ENCODE results near the gene POTEJ. TPM values are rescaled to one million over a fixed set of nuclear protein-coding genes. Genes with fewer than 3 reads are reported as not detected.
"Not testable (repeated sequence)": the region's sequence is repeated elsewhere in the genome, so short reads cannot be mapped to it uniquely, and the experiment has no call there.

POTEJ gene
- polyA plus RNA-seq, 10 donors = 0.05 to 0.18 (median 0.12) TPM; not detected in 7

DNA sequence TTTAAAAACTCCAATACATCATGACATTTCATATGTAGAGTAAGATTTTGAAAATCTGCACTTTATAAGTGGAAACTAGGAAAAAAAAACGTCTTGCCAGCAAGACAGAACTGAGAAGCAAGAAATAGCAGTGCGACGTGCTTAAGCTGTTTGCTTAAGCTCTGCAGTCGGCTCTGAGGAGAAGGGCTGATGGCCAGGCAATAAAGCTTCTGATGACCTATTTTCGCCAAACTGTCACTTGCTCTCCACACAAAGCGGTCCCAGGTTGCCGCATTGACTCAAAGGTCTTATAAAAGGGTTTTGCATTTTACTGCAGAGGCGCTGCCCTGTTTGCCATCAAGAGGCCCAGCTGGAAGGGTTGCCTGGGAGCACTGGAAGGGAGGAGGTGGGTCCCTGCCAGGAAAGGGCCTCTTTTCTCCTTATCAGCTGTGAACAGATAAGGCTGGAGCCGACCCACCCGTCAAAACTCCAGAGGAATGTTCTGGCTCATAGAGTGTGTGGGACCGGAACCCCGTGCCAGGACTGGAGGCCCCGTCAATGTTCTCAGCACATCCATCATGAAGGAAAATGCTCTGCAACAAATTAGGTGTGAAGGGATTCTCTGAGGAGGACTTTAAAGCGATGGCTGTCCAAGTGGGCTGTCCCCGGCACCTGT is 9.5 kb upstream of the POTEJ start:
- not testable (repeated sequence) for DNase-seq

DNA sequence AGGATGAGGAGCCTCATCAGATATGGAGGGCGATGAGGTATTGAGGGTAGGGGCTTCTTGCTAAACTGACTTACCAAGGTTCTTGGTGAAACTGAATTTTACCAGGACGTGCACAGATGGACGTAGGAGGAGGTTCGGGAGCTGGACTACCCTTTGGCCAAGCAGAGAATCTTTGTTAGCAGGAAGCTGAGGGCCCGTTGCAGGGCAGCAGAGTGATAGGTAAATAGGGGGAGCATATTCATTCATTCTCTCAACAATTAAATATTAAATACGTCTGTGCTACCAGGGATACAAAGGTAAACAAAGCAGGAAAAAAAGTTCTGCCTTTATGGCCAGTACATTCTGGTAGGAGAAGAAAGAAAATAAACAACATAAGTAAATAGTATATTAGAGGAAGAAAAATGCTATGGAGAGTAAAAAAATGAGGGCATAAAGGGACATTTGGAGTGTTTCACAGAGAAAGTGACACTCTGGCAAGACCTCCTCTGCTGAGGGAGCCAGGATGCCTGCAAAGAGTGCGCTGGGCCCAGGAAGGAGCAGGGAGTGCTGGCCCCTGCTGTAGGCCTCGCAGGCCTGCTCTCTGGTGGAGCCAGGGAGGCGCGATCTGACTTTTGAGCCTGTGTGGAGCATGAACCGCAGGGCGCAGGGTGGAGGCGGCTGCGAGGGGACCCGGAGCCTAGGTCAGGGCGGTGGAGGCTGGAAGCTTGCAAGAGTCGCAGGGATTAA is 2.8 kb upstream of the POTEJ start:
- not testable (repeated sequence) for DNase-seq

DNA sequence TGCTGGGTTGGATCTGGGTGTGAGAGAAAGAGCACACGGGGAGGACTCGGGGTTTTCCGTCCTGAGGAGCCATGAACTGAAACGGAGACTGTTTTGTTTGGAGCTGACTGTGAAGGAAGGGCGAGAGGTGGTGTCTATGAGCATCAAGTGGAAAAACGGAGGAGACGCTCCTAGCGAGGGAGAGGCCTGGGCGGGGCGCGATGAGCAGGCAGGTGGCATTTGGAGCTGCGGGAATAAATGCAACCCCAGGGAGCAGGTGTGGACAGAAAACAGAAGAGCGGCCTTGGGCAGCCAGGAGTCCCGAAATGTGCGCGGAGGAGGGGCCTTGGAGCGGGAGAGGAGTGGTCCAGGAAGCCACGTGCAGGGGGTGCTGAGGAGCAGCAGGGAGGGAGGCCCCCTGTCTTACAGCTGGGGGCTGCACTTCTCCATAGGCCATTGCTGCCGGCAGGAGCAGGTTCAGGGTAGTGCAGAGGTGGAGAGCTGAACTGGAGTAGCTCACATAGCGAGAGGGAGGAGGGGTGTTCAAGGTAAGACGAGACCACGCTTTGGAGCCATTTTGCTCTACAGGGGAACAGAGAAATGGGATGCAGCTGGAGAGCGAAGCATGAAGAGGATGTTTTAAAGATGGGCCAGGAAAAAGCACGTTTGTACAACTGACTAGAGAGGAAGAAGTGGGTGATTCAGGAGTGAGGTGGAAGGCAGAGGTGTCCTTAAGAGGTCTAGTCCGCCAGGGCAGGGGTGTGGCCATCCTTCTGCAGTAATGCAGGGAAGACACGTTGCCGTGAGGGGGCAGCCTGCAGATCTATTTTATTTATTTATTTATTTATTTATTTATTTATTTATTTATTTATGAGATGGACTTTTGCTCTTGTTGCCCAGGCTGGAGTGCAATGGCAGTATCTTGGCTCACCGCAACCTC is 2.0 kb upstream of the POTEJ start:
- DNase-seq = not testable (repeated sequence)

DNA sequence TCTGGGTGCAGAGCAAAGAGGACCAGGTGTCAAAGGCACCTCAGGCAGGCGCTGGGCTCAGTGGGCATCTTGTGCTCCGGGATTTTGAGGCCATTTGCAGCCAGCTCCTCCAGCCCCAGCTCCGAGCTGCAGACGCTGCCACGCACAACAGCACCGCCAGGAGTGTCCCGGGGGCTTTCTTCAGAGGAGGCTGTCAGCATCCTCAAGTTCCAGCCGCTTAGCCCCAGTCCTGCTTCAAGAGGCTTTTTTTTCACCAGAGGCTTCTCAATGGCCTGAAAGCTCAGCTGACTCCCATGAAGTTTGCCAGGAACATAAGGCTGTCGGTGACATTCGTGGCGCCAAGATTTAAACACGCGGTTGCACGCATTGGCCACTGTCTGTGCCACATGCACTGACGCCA is 754 bp upstream of the POTEJ start:
- DNase-seq = not testable (repeated sequence)

DNA sequence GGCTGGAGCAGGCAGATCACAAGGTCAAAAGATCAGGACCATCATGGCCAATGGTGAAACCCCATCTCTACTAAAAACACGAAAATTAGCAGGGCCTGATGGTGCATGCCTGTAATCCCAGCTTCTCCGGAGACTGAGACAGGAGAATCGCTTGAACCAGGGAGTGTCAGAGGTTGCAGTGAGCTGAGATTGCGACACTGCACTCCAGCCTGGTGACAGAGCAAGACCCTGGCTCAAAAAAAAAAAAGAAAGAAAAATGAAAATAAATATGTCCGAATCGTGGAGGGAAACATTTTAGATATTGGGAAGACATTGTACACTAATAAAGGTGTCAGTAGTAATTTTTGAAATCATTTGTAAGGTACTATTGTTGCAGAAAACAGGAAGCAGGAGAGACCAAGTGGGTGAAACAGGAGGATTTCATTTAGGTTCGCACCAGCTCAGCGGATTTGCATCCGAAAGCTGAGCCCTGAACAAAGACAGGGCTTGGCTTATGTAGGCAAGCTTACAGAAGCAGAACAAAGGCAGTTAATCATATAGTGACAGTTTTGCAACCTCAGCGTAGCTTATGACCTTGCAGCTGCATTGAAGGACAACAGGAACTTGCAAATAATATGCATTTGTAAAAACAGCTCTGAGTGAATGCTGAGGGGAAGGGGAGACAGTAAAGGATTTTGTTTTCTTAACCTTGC is 17.7 kb downstream of the POTEJ start:
- DNase-seq = not testable (repeated sequence)

DNA sequence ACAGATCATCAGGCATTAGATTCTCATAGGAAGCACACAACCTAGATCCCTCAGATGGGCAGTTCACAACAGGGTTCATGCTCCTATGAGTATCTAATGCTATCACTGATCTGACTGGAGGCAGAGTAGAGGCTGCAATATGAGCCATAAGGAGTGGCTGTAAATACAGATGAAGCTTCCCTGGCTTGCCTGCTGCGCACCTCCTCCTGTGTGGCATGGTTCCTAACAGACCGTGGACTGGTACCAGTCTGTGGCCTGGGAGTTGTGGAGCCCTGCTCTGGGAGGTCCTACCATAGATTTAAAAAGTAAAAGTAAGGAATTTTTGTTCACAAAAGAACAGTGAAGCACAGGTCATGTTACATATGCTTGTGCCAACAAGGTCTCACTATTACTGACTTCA is 27.7 kb downstream of the POTEJ start:
- not testable (repeated sequence) for DNase-seq

DNA sequence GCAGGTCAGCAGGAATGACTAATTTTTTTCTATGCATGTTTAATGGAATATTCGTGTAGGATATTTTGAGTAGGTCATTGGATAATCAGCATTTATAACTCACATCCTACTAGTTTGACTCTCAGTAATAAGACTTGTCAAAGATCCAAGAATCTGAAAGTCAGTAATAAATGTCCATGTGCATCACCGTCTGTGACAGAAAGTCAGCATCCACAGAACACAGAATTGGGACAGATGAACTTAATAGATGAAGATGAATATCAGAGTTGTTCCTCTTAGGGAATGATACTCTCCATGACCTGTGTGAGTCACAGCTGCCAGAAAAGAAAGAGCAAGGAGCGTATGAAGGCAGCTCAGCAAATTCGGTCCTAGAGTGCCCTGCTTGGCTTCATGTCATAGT is 30.4 kb downstream of the POTEJ start:
- DNase-seq = peak in 1 of 3 donors; percentile 0

DNA sequence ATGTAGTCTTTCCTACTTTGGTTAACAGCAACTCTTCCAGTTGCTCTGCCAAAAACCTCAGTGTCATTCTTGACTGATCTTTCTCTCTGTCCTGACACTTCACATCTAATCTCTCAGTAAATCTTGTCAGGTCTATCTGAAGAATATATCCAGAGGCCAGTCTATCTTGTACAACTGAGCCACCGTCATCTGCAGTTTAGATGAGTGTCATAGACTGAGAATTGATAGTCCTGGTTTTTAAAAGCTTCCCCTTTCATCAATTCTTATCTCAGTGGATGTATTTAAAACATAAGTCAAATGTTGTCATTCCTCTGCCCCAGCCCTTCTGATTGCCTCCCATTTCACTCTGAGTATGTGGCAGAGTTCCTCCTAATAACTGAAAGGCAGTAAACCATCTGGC is 38.0 kb downstream of the POTEJ start:
- DNase-seq = not testable (repeated sequence)

DNA sequence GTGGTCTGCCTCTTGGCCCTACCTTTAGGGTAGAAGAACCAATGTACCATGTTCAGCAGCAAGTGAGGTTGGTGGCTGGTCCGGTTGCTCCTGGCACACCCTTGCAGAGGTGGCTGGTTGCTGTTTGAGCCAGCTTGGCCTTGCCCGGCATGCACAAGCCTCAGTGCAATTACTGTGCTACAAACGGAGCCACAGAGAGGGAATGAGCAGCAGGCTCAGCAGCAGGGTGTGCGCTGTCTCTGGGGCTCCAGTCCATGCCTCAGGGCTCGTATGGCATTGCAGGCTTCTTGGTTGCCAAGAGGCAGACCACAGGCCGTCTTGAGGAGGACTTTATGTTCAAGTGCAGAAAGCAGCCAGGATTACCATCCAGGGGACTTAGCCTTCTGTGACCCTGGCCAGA is 53.3 kb downstream of the POTEJ start:
- DNase-seq = not testable (repeated sequence)

DNA sequence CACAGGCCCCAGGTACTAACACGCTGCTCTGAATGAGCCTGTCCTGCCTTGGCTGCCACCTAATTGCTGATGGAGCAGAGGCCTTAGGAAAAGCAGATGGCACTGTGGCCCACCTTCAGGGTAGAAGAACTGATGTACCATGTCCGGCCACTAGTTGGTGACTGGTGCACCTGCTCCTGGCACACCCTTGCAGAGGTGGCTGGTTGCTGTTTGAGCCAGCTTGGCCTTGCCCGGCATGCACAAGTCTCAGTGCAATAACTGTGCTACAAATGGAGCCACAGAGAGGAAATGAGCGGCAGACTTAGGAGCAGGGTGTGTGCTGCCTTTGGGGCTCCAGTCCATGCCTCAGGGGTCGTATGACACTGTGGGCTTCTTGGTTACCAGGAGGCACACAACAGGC is 54.4 kb downstream of the POTEJ start:
- not testable (repeated sequence) for DNase-seq

DNA sequence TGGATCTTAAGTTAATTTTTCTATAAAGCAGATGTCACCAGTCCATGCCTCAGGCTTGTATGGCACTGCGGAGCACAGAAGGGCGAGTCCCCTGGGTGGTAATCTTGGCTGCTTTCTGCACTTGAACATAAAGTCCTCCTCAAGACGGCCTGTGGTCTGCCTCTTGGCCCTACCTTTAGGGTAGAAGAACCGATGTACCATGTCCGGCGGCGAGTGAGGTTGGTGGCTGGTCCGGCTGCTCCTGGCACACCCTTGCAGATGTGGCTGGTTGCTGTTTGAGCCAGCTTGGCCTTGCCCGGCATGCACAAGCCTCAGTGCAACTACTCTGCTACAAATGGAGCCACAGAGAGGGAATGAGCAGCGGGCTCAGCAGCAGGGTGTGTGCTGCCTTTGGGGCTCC is 56.3 kb downstream of the POTEJ start:
- DNase-seq = not testable (repeated sequence)

DNA sequence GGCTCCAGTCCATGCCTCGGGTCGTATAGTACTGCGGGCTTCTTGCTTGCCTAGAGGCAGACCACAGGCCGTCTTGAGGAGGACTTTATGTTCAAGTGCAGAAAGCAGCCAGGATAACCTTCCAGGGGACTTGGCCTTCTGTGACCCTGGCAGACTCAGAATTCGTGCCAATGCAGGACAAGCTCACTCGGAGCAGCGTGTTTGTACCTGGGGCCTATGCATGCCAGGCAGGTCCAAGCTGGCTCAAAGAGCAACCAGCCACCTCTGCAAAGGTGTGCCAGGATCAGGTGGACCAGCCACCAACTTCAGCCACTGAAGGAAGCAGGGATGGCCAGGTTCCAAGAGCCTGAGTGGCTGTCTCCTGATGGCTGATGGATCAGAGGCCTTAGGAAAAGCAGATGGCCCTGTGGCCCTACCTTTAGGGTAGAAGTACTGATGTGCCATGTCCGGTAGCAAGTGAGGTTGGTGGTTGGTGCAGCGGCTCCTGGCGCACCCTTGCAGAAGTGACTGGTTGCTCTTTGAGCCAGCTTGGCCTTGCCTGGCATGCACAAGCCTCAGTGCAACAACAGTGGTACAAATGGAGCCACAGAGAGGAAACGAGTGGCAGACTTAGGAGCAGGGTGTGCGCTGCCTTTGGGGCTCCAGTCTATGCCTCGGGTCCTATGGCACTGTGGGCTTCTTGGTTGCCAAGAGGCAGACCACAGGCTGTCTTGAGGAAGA is 58.9 kb downstream of the POTEJ start:
- not testable (repeated sequence) for DNase-seq

DNA sequence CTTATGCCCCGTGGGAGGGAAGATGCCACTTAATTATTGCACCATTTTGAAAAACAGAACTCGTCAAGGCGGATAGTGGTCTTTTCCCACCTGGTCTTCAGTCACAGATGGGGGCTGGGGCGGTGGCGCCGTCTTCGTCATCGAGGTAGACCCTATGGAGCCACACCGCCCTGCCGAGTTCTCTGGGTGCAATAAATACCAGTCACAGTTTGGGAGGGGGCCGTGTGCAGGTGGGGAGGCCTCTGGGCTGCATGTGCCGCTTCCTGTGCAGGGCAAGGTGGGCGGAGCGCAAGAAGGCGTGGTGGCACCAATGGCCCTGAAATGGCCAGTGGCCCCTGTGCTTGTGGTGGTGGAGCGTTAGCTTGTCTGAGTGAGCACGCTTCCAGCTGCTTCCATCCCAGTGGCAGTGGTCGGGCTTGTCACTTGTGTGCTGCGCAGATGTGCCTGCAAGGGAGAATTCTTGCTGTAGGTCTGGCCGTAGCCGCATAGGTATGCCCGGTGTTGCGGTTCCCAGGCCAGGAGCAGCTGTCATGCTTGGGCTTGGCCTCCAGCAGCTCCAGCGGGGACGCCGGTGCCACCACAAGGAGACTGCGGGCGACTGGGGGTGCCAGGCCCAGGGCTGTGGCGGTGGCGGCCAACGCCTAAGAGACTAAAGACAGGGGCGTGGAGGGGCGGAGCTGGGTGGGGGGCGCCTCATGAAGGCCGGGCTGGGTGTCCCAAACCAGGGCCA is 81.0 kb downstream of the POTEJ start:
- DNase-seq = not testable (repeated sequence)

DNA sequence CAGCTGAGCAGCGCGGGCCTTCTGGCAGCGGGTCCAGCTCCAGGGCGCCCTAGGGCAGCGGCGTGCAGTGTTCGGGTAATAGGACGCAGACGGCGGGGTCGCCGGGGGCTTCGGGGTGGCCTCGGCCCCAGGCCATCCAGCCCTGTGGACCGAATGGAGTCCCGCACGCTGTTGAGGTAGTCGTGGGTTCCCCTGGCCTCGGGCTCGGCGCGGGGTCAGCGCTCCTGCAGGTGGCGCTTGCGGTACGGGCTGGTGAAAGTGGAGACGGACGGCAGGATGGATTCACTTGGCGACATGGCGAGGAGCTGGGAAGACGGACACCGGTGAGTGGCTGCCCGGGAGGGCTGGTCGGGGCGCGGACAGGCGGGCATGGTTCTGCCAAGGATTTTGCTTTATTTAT is 82.2 kb downstream of the POTEJ start:
- DNase-seq = peak in 2 of 3 donors; percentile 0 to 2

DNA sequence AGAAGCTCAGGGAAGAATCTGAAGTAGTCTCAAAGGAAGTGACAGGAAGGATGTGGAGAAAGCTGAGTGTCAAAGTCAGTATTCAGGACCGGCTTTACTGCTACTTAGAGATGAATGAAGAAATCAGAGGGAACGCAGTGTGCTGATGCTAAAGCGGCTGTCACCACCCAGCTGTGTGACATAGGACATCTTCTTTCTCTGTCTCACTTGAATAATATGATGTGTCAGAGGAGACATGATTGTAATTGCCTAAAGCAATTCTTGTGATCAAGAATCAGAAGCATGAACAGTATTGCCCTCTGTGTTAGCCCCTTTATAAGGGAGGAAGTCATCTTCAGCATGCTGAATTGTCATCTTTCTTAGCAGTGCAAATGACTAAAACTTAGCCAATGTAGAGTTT is 92.0 kb downstream of the POTEJ start:
- not testable (repeated sequence) for DNase-seq

Other genes with a start within 250 kb of the POTEJ start
- gene POTEI, start 102.1 kb upstream of the POTEJ start, polyA plus RNA-seq (ENCODE audit: insufficient read length in 10 of 10) = under 1 TPM; 0.03 to 0.11 (median 0.06) TPM
- not detected for gene CFC1B, start 90.2 kb upstream of the POTEJ start, polyA plus RNA-seq (ENCODE audit: insufficient read length in 10 of 10)
- not detected for gene CFC1, start 11.9 kb upstream of the POTEJ start, polyA plus RNA-seq (ENCODE audit: insufficient read length in 10 of 10)
- not detected for gene GPR148, start 117.6 kb downstream of the POTEJ start, polyA plus RNA-seq (ENCODE audit: insufficient read length in 10 of 10)
- gene AMER3, start 144.1 kb downstream of the POTEJ start, polyA plus RNA-seq (ENCODE audit: insufficient read length in 10 of 10) = not detected
- gene ARHGEF4, start 225.5 kb downstream of the POTEJ start, polyA plus RNA-seq (ENCODE audit: insufficient read length in 10 of 10) = 10 to 100 TPM in 4 of 10 donors, 1 to 10 TPM in 6; 5.3 to 16.6 (median 8.7) TPM

Measured in muscle of back (tissue), 11 donors.